ENCODE measurements around the gene SPRED3.

Gene SPRED3, protein sequence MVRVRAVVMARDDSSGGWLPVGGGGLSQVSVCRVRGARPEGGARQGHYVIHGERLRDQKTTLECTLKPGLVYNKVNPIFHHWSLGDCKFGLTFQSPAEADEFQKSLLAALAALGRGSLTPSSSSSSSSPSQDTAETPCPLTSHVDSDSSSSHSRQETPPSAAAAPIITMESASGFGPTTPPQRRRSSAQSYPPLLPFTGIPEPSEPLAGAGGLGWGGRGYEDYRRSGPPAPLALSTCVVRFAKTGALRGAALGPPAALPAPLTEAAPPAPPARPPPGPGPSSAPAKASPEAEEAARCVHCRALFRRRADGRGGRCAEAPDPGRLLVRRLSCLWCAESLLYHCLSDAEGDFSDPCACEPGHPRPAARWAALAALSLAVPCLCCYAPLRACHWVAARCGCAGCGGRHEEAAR

DNA sequence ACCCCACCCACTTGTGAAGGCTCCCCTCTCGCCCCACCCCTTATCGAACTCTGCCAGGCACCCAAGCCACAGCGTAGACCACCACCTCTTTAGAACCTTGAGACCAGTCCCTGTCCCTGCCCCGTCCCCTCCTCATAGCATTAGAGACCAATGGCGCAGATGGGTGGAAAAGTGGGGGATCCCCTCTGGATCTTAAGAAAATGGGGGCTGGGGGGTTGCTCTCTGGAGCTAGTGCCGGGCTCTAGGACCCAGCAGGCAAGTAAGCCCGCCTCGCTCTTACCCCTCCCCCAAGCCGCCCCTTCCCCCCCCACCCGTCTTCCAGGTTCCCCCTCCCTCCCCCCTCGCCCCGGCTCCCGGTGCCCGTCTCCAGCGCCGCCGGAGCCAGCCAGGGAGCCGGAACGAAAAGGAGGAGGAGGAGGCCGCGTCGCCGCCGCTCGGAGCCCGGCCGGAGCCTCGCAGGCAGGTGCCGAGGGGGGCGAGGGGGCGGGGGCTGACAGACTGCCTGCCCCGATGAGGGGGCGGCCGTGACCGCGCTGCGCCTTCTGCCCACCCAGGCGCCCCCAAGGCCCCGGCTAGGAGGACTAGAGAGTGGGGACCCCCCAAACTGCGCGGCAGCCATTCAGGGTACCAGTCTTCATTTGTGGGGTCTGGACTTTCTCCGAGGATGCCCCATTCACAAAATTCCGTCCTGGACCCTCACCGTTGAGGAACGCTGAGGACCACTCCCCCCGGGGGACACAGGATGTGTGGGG is at the start of gene SPRED3:
Gene SPRED3, plus strand, starts transcription at position 349 of the 752 bp plus-strand sequence. CDS start 1,606 bp downstream, outside the sequence.
- peak; percentile 47 for DNase-seq (ENCODE audit: low read depth, low spot score)

DNA sequence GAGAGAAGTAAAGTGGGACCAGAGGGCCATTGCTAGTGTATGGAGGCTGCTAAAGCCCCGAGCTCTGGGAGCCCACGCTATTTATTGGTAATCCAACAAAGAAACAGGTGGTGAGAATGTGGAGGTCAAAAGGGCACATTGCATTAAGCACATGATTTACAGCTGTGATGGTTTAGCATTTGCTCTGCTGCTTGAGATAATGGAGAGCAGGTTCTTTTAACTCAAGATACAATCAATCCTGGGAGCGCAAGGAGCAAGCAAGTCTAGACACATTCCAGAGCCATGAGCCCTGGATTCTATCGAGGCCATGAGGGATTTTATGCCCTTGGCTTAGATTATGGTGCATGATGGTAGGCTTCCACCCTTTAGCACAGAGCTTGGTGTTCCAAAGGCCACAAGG is 49.5 kb upstream of the SPRED3 start:
- DNase-seq (ENCODE audit: low read depth, low spot score) = peak; percentile 63

DNA sequence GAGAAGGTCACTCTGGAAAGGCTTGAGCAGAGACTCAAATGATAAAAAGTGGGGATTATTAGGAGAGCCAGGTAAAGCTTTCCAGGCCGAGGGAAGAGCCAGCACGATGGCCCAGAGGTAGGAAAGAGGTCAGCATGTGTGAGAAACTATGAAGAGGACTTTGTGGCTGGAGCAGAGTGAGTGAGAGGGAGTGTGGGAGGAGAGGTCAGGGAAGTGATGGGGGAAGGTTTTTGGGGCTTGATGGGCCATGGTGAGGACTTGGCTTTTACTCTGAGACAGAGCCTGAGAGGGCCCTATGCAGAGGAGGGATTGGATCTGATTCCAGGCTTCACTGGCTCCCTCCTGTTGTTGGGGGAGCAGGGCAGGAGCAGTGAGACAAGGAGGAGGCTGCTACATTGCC is 47.6 kb upstream of the SPRED3 start:
- DNase-seq (ENCODE audit: low read depth, low spot score) = no peak

DNA sequence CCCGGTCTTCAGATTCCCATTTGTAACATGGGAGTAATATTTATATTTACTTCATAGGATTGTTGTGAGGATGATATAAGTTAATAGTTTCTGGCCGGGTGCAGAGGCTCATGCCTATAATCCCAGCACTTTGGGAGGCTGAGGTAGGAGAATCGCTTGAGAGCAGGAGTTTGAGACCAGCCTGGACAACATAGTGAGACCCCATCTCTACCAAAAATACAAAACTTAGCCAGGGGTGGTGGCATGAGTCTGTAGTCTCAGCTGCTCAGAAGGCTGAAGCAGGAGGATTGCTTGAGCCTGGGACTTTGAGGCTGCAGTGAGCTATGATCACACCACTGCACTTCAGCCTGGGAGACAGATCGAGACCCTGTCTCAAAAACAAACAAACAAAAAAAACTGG is 41.7 kb upstream of the SPRED3 start:
- peak; percentile 27 for DNase-seq (ENCODE audit: low read depth, low spot score)

DNA sequence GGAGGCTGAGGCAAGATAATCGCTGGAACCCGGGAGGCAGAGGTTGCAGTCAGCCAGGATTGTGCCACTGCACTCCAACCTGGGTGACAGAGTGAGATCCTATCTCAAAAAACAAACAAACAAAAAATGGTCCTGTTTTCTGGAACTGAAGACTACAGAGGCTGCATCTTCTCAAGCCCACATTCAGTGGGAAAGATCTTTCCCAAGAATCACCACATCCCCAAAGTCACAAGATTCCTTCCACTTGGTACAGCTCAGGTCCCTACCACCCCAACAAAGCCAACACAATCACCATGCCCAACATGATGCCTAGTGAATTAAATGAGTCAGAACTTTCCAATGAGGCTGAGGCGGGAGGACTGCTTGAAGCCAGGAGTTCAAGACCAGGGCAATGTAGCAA is 37.6 kb upstream of the SPRED3 start:
- no peak for DNase-seq (ENCODE audit: low read depth, low spot score)

DNA sequence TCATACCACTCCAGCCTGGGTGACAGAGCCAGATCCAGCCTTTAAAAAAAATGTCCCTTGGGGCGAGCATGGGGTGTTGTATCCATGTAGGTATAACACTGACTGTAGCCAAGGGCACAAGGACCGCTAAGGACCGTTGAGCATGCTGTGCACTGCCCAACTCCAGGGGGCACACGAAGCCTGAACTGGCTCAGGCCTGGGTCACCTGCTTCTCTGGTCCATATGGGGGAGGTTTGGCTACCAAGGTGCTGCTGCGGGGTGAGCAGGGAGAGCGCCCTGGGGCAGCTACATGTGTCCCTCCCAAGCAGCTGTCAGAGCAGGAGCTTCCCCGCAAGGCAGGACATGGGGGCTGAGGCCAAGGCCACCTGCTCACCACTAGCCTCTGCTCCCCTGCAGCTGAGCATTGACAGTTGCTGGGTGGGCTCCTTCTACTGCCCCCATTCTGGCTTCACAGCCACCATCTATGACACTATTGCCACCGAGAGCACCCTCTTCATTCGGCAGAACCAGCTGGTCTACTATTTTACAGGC is 36.6 kb upstream of the SPRED3 start:
- no peak for DNase-seq (ENCODE audit: low read depth, low spot score)

DNA sequence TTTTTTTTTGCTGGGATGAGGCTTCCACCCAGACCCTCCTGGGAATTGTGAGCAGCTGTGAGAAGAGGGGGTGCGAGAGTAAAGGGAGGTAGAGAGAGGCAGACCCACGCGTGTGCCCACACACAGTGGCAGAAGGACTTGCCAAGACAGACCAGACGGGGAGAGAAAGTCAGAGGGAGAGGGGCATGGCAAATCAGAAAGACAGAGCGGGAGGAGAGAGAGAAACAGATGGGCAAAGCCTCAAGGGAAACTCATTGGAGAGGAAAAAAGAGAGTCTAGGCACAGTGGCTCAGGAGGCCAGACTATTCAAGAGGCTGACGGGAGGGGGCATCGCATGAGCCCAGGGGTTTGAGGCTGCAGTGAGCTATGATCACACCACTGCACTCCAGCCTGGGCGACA is 35.9 kb upstream of the SPRED3 start:
- no peak for DNase-seq (ENCODE audit: low read depth, low spot score)

DNA sequence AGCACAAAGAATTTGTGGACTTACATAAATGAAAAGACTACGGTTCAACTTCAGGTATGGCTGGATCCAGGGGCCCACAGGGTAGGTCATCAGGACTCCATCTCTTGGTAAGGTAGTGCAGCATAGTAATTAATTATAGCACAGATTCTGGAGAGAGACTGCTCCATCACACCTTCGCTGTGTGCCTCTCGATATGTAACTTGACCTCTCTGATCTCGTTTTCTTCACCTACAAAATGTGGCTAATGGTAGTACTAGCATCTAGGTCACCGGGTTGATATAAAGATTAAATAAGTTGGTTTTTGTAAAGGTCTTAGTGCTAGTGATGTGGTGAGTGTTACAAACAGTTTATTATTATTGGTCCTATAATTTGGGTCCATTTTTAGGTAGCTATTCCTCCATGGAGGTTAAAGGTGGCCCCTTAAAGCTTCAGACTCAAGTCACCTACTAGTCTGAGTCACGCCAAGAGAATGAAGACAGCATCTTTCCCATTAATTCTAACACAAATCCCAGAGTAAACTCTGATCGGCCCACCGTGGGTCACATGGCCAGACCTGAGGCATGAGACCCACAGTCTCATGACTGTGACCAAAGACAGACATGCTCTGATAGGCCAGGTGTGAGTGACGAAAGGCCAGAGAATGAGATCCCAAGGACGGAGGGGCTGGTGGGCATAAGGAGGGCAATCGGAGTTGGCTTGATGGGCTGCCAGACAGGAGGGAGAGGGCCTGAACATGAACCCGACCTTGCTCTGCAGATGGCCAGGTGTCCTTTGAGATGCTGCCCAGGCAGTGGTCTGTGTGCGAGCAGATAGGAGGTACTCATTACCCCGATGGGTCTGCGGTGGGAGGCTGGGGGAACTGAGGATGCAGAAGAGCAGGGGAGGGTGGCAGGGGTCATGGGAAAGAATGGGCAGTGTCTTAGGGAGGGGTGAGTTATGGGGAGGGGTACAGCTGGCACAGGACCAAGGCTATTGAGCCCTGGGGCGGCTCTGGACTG is 32.5 kb upstream of the SPRED3 start:
- DNase-seq (ENCODE audit: low read depth, low spot score) = no peak

DNA sequence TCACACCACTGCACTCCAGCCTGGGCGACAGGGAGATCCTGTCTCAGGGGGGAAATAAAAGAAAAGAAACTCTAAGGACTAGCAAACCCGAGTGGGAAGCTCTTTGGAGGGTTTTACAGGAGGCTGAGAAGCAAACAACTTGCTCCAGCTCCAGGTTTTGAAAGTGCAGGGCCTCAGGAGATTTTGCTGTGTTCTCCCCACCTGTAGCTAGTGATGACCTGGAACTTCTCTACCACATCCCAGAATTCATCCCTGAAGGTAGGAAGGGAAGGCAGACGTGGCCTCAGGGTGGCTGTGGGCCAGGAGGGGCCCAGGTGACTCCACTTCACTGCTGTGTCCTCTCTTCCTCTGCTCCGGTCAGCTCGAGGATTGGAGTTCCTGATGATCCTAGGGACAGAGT is 30.4 kb upstream of the SPRED3 start:
- no peak for DNase-seq (ENCODE audit: low read depth, low spot score)

DNA sequence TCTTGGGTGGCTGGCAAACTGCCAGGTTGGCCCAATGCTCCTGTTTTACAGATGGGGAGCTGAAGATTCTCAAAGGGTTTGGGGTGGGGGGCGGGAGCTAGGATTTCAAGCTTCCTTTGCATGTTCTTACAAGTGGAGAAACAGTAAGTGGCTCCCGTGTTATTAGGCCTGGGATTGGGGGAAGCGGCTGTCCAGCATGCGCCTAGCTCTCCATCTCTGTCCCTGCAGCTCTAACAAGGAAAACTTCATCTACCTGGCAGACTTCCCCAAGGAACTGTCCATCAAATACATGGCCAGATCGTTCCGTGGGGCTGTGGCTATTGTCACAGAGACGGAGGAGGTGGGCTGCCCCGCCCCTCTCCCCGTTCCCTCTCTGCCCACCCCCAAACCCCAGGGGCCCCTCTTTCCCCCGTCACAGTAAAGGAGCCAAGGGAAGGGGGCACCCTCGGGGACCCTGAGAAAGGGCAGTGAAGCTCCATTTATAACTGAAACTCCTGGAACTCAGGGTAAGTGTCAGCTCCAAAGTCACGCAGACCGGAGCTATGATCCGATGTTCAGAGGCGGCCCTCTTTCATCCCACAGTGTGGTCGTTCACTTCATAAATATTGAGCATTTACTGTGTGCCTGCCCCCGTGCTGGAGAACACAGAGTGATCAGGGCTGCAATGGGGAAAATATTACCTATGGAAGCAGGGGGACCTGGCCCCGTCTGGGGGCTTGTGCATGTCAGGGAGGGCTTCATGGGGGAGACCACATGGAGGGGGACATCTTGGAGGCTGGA is 29.1 kb upstream of the SPRED3 start:
- DNase-seq (ENCODE audit: low read depth, low spot score) = no peak

DNA sequence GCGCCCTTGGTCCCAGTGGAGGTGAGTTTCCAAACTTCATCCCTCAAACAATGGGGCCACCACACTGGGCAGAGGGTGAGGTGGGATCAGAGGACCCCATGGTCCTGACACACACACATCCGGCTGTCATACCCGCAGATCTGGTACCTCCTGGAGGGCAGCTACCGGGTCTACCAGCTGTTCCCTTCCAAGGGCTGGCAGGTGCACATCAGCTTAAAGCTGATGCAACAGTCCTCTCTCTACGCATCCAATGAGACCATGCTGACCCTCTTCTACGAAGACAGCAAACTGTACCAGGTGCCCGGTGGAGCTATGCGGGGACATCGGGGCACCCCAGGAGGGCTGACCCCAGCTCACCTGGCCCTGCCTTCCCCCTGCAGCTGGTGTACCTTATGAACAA is 28.1 kb upstream of the SPRED3 start:
- no peak for DNase-seq (ENCODE audit: low read depth, low spot score)

DNA sequence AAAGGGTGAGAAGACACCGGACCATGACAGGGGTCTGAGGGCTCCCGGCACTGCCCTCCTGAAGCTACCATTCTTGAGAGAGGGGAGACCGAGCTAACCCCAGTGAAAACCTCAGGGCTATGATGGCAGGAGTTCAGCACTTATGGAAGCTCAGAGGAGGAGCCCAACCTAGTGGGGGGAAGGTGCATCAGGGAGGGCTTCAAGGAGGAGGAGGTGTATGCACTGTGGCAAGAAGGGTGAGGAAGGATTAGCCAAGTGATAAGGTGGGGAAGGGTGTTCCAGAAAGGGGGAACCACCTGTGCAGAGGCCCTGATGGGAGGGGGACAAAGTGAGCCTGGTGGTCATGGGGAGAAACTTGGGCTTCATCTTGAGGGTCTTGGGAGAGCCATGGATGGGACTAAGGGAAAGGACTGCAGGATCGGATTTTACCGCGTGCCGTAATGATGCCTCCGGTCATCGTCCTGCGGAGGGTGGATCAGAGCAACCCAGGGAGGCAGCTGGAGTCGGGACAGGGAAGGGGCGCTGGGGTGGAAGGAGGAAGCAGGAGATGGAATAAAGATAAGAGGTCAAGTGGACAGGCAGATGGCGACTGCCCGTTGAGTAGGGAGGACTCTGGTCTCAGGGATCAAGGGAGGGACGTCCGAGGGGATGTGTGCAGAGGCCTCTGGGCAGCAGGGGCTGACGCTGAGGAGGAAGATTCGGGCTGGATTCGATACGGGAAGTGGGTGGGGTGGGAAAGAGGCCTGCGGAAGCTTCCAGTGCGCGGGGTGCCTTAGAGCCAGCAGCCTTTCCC is 27.5 kb upstream of the SPRED3 start:
- no peak for DNase-seq (ENCODE audit: low read depth, low spot score)

DNA sequence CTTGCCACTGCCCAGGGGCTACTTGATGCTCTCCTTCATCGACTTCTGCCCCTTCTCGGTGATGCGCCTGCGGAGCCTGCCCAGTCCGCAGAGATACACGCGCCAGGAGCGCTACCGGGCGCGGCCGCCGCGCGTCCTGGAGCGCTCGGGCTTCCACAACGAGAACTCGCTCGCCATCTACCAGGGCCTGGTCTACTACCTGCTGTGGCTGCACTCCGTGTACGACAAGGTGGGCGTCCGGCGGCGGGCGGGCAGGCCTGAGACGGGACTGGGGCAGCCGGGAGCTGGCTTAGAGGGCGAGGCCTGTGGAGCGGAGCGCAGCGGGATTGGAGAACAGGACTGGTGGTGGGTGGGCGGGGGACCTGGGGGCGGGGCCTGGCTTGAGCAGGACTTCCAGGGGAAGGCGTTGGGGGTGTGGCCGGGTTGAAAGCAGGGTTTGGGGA is 26.8 kb upstream of the SPRED3 start:
- DNase-seq (ENCODE audit: low read depth, low spot score) = peak; percentile 90

DNA sequence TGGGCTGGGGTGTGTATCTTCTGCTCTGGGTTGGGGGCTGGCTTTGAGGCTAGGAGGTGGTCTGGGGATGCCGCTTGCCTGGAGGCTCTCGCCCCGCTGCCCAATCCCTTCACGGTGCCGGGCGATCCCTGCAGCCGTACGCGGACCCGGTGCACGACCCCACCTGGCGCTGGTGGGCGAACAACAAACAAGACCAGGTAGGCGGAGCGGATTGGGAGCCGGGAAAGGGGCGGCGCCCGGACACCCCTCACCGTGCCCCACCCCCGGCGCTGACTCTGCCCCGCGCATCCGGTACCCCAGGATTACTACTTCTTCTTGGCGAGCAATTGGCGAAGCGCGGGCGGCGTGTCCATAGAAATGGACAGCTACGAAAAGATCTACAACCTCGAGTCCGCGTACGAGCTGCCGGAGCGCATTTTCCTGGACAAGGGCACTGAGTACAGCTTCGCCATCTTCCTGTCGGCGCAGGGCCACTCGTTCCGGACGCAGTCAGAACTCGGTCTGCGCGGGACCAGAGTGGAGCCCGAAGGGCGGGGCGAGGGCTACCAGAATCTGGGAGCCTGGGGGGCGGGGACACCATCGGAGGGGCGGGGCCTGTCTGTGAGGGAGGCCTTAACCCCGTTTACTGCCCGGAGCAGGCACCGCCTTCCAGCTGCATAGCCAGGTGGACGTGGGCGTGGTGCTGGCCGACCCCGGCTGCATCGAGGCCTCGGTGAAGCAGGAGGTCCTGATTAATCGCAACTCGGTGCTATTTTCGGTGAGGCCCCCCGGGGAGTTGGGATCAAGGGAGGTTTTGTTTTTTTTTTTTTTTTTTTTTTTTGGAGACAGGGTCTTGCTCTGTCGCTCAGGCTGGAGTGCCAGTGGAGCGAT is 26.2 kb upstream of the SPRED3 start:
- peak; percentile 89 for DNase-seq (ENCODE audit: low read depth, low spot score)

DNA sequence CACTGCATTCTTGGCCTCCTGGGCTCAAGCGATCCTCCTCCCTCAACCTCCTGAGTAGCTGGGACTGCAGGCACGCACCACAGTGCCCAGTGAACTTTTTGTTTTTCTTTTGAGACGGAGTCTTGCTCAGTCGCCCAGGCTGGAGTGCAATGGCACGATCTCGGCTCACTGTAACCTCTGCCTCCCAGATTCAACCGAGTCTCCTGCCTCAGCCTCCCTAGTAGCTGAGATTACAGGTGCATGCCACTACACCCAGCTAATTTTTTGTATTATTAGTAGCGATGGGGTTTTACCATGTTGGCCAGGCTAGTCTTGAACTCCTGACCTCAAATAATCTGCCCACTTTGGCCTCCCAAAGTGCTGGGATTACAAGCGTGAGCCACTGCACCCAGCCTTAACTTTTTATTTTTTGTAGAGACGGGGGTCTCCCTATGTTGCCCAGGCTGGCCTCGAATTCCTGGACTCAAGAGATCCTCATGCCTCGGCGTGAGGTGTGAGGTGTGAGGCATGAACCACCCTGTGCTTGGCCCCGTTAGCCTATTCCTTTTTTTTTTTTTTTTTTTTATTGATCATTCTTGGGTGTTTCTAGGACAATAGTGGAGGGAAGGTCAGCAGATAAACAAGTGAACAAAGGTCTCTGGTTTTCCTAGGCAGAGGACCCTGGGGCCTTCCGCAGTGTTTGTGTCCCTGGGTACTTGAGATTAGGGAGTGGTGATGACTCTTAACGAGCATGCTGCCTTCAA is 25.4 kb upstream of the SPRED3 start:
- DNase-seq (ENCODE audit: low read depth, low spot score) = peak; percentile 22

DNA sequence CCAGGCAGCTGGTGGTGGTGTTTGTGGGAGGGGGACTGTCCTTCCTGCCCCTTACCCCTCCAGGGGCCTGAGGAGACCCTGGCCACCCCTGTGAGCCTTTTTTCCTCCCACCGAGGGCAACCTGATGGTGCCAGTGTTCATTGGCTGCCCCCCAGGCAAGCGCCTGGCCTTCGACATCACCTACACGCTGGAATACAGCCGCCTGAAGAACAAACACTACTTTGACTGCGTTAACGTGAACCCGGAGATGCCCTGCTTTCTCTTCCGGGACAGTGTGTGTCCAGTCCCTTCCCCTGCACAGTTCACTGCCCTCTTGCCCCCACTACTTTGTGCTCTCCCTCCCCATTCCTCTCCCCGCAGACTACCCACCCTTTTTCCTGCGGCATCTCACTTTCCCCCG is 21.5 kb upstream of the SPRED3 start:
- DNase-seq (ENCODE audit: low read depth, low spot score) = no peak

DNA sequence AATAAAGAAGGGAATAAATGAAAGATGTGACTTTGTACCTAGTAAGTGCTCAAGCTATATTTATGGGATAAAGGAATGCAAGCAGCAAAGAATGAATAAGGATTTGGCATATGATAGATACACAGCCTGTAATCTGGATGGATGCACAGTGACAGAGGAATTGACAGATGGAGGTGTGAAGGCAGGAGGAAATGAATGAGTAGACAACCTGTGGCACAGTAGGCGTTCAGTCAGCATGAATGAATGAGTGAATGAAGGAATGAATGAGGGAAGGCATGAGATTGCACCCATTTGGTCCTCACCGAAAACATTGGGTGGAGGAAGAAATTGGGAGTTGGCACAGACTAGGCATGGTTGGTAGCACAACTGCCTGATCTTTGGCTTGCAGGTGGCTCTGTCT is 18.9 kb upstream of the SPRED3 start:
- no peak for DNase-seq (ENCODE audit: low read depth, low spot score)

DNA sequence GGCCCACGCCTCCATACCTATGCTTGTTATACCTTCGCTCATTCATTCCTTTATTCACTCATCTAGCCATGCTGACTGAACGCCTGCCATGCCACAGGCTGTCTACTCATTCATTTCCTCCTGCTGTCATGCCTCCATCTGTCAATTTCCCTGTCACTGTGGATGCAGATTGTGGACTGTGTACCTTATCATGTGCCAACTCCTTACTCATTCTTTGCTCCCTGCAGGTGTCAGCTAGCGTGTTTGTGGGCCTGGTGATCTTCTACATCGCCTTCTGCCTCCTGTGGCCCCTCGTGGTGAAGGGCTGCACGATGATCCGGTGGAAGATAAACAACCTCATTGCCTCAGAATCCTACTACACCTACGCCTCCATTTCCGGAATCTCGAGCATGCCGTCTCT is 18.2 kb upstream of the SPRED3 start:
- DNase-seq (ENCODE audit: low read depth, low spot score) = no peak
